A549 treated with Mapracorat at 1 μM for 4 hours (cell line): Measurements from ENCODE around the gene ADGRB2. TPM values are rescaled to one million over a fixed set of nuclear protein-coding genes. Genes with fewer than 3 reads are reported as not detected.

ENCODE experiments used
- total RNA-seq: library from RNA; stranded (reverse); fragments of 200-300 nt; extraction: Qiagen RNA extraction; gene quantifications from 5 replicates; pipeline ENCODE4 v1.2.3, GENCODE V29; 2022

The ADGRB2 gene
- 3.9 to 6.8 TPM (median 5.5 TPM) in 5 replicates for total RNA-seq

GRCh38 chr1:31764312-31765040 lies at the start of gene ADGRB2:
Gene ADGRB2, minus strand, starts transcription at chr1:31764340. Its CDS starts 7,119 bp downstream, at chr1:31757221.

GRCh38 chr1:31703431-31704270 lies 60.5 kb downstream of the ADGRB2 start, which contains the start of gene COL16A1:
Gene COL16A1, minus strand, starts transcription at chr1:31704017. Its CDS starts 1,824 bp downstream, at chr1:31702193.

Other genes starting within 250 kb of the ADGRB2 start
- 0.27 to 0.77 TPM (median 0.51 TPM) in 5 replicates for gene TINAGL1, start 187.8 kb downstream of the ADGRB2 start, total RNA-seq
- not detected in 5 replicates for gene HCRTR1, start 146.7 kb downstream of the ADGRB2 start, total RNA-seq
- 41.6 to 48.1 TPM (median 45.3 TPM) in 5 replicates for gene PEF1, start 119.5 kb downstream of the ADGRB2 start, total RNA-seq
- gene COL16A1, start 60.3 kb downstream of the ADGRB2 start, total RNA-seq, result 2.9 to 5.7 TPM (median 4.6 TPM) in 5 replicates
- gene SPOCD1, start 51.7 kb upstream of the ADGRB2 start, total RNA-seq, result 3.3 to 4.5 TPM (median 3.8 TPM) in 5 replicates
- 164 to 188 TPM (median 176 TPM) in 5 replicates for gene PTP4A2, start 174.0 kb upstream of the ADGRB2 start, total RNA-seq
- 121 to 138 TPM (median 137 TPM) in 5 replicates for gene KHDRBS1, start 249.5 kb upstream of the ADGRB2 start, total RNA-seq